Hepatocyte (in vitro differentiated cells): ENCODE results near the gene TMCC2. TPM values are rescaled to one million over a fixed set of nuclear protein-coding genes. Genes with fewer than 3 reads are reported as not detected.
A peak's percentile ranks its signal among the peaks of the same experiment; 100 is the strongest.

Experiments
- DNase-seq: peaks from one replicate; pipeline ENCODE4 v3.0.0-alpha.2; 2016; ENCODE audit warnings: low spot score
- H2AFZ ChIP-seq: fragments of 200-600 bp; sonication (generic); 2 replicates; pipeline ENCODE4 v1.6.0; 2016; ENCODE audit warnings: antibody characterized with exemption, mild to moderate bottlenecking
- H3K27ac ChIP-seq: fragments of 200-600 bp; sonication (generic); 2 replicates; pipeline ENCODE4 v1.5.1; 2016; ENCODE audit warnings: mild to moderate bottlenecking
- H3K27me3 ChIP-seq: fragments of 200-600 bp; sonication (generic); 2 replicates; pipeline ENCODE4 v1.6.1; 2016
- H3K36me3 ChIP-seq: fragments of 200-600 bp; sonication (generic); replicated peaks from 2 replicates; pipeline ENCODE4 v1.5.1; 2016; ENCODE audit warnings: low read depth; ENCODE audit not compliant: insufficient read depth
- H3K4me1 ChIP-seq: fragments of 200-600 bp; sonication (generic); 2 replicates; pipeline ENCODE4 v1.5.1; 2016; ENCODE audit warnings: mild to moderate bottlenecking, moderate library complexity; ENCODE audit not compliant: insufficient read depth
- H3K4me2 ChIP-seq: fragments of 200-600 bp; sonication (generic); 2 replicates; pipeline ENCODE4 v1.6.0; 2016
- H3K4me3 ChIP-seq: fragments of 200-600 bp; sonication (generic); 2 replicates; pipeline ENCODE4 v1.5.1; 2016; ENCODE audit warnings: mild to moderate bottlenecking
- H3K79me2 ChIP-seq: fragments of 200-600 bp; sonication (generic); 2 replicates; pipeline ENCODE4 v1.6.0; 2017; ENCODE audit warnings: mild to moderate bottlenecking
- H3K9me2 ChIP-seq: fragments of 200-600 bp; sonication (generic); replicated peaks from 2 replicates; pipeline ENCODE4 v1.6.0; 2017; ENCODE audit warnings: mild to moderate bottlenecking; ENCODE audit not compliant: insufficient read depth
- H3K9me3 ChIP-seq: fragments of 200-600 bp; sonication (generic); 2 replicates; pipeline ENCODE4 v1.5.1; 2016; ENCODE audit warnings: low read depth, mild to moderate bottlenecking
- H4K20me1 ChIP-seq: fragments of 200-600 bp; sonication (generic); 2 replicates; pipeline ENCODE4 v1.6.0; 2016; ENCODE audit warnings: mild to moderate bottlenecking; ENCODE audit not compliant: insufficient read depth, poor library complexity, severe bottlenecking
- CTCF ChIP-seq: fragments of 200-600 bp; sonication (generic); IDR thresholded peaks from 2 replicates; pipeline ENCODE4 v1.5.1; 2016; ENCODE audit warnings: antibody characterized with exemption, mild to moderate bottlenecking; ENCODE audit not compliant: poor library complexity
- EZH2 ChIP-seq: fragments of 200-600 bp; sonication (generic); IDR thresholded peaks from 2 replicates; pipeline ENCODE4 v1.6.1; 2016; ENCODE audit warnings: antibody characterized with exemption, mild to moderate bottlenecking, borderline replicate concordance
- EZH2phosphoT487 ChIP-seq: fragments of 200-600 bp; sonication (generic); IDR thresholded peaks from one replicate; pipeline ENCODE4 v1.6.1; 2018; ENCODE audit warnings: antibody characterized with exemption, mild to moderate bottlenecking, low read depth, moderate library complexity; ENCODE audit not compliant: unreplicated experiment, severe bottlenecking
- WGBS: methylation state at CpG from one replicate; pipeline ENCODE4 v1.1.6; 2016; ENCODE audit warnings: low lambda C conversion rate; ENCODE audit errors: missing lambda C conversion rate; 5-methylcytosine and 5-hydroxymethylcytosine counted together
- polyA plus RNA-seq: library from polyadenylated mRNA; unstranded; fragments of >200 nt; fragmentation: Nextera tagmentation; extraction: Ambion mirVana; gene quantifications from 2 replicates; pipeline ENCODE4 v1.2.1, GENCODE V29; 2016
- total RNA-seq: library from RNA; depleted of rRNA; stranded (reverse); fragments of >200 nt; gene quantifications from 2 replicates; pipeline ENCODE4 v1.2.3, GENCODE V29; 2014

The TMCC2 gene
- total and polyA plus RNA-seq, 2 experiments from 2014 or later = 2.5 to 2.9 TPM

- Histone ChIP-seq H4K20me1 (no peaks in the 10 kb centered on the region), H3K4me1 (peaks cover 24% of the 10 kb centered on the region), H3K79me2 (peaks cover 30% of the 10 kb centered on the region), H3K27me3 (no peaks in the 10 kb centered on the region), H3K9me2 (no peaks in the 10 kb centered on the region), H3K4me3 (no peak overlapping the region), H3K9me3 (no peaks in the 10 kb centered on the region), H3K4me2 (no peak overlapping the region), H2AFZ (no peak overlapping the region), H3K27ac (peak overlapping the region; percentile 71), H3K36me3 (no peaks in the 10 kb centered on the region)
- TF ChIP-seq CTCF (no peak), EZH2 (no peak), EZH2phosphoT487 (no peak)
- peak; percentile 63 for DNase-seq
- WGBS = 65% methylated on average over 7 of the region's 7 CpGs
These were observed 79.3 kb downstream of the TMCC2 start for GRCh38 chr1:205306929-205307566.

DNA sequence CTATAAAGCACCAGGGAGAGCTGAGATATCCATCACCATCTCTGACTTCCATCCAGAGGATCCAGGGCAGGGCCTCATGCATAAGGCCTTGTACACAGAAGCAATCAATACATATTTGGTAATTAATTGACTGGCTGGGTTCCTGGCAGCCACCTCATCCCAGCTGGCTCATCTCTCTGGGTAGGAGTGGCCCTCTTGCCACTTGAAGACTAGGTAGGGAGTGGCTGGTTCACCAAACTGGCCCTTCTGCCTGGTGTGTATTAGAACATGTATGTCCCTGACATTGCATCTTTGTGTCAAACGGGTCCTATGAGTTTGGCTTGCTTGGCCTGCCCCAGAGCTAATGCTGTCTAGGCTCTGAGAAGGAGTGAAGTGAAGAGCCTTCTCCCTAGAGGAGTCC, 82.0 kb downstream of the TMCC2 start:
- TF ChIP-seq CTCF (no peak), EZH2 (no peak), EZH2phosphoT487 (no peak)
- peaks cover 54% of the 10 kb centered on the region for H3K79me2 ChIP-seq
- no peak overlapping the region for H3K27ac ChIP-seq
- no peaks in the 10 kb centered on the region for H3K9me2 ChIP-seq
- no peaks in the 10 kb centered on the region for H4K20me1 ChIP-seq
- no peaks in the 10 kb centered on the region for H3K36me3 ChIP-seq
- DNase-seq = no peak
- H2AFZ ChIP-seq = no peak overlapping the region
- H3K9me3 ChIP-seq = no peaks in the 10 kb centered on the region
- H3K4me2 ChIP-seq = no peak overlapping the region
- 81% methylated on average over 1 of the region's 1 CpG for WGBS
- H3K4me1 ChIP-seq = peaks cover 36% of the 10 kb centered on the region
- no peaks in the 10 kb centered on the region for H3K27me3 ChIP-seq
- H3K4me3 ChIP-seq = no peak overlapping the region

GRCh38 chr1:205310976-205311704, 83.4 kb downstream of the TMCC2 start:
- DNase-seq = no peak
- no peak overlapping the region for H3K4me2 ChIP-seq
- peaks cover 68% of the 10 kb centered on the region for H3K79me2 ChIP-seq
- TF ChIP-seq EZH2phosphoT487 = no peak
- H3K9me2 ChIP-seq = no peaks in the 10 kb centered on the region
- H3K27me3 ChIP-seq = no peaks in the 10 kb centered on the region
- H3K4me1 ChIP-seq = peaks cover 38% of the 10 kb centered on the region
- H3K36me3 ChIP-seq = no peaks in the 10 kb centered on the region
- no peak overlapping the region for H3K4me3 ChIP-seq
- H2AFZ ChIP-seq = no peak overlapping the region
- WGBS = 97% methylated on average over 8 of the region's 8 CpGs
- H3K27ac ChIP-seq = no peak overlapping the region
- H4K20me1 ChIP-seq = no peaks in the 10 kb centered on the region
- H3K9me3 ChIP-seq = no peaks in the 10 kb centered on the region

GRCh38 chr1:205312866-205313562, 85.3 kb downstream of the TMCC2 start:
- Histone ChIP-seq H4K20me1 (no peaks in the 10 kb centered on the region), H3K27me3 (no peaks in the 10 kb centered on the region), H3K9me3 (no peaks in the 10 kb centered on the region), H3K9me2 (no peaks in the 10 kb centered on the region), H2AFZ (peak overlapping the region; percentile 28), H3K4me2 (peak overlapping the region; percentile 57), H3K4me1 (peaks cover 39% of the 10 kb centered on the region), H3K27ac (peak overlapping the region; percentile 88), H3K4me3 (no peak overlapping the region), H3K79me2 (peaks cover 84% of the 10 kb centered on the region), H3K36me3 (no peaks in the 10 kb centered on the region)
- DNase-seq = no peak
- TF ChIP-seq EZH2 = no peak
- no peak for TF ChIP-seq EZH2phosphoT487
- no peak for TF ChIP-seq CTCF
- 49% methylated on average over 10 of the region's 10 CpGs for WGBS
